Nephron progenitor cell (in vitro differentiated cells): ENCODE results near the gene CAPN12.

Experiments
- DNase-seq: peaks from one replicate; pipeline ENCODE4 v3.0.0; 2021
- H3K27ac Mint-ChIP-seq: 2 replicates; pipeline ENCODE4 v1.8.0; 2021; ENCODE audit warnings: mild to moderate bottlenecking, moderate library complexity, mixed read lengths
- H3K27me3 Mint-ChIP-seq: 2 replicates; pipeline ENCODE4 v1.8.0; 2021; ENCODE audit warnings: mild to moderate bottlenecking, low read depth, mixed read lengths; ENCODE audit not compliant: poor library complexity
- H3K36me3 Mint-ChIP-seq: 2 replicates; pipeline ENCODE4 v1.8.0; 2021; ENCODE audit warnings: low read depth, mixed read lengths
- H3K4me1 Mint-ChIP-seq: 2 replicates; pipeline ENCODE4 v1.8.0; 2021; ENCODE audit warnings: mixed read lengths
- H3K4me3 Mint-ChIP-seq: 2 replicates; pipeline ENCODE4 v1.8.0; 2021; ENCODE audit warnings: mild to moderate bottlenecking, moderate library complexity, mixed read lengths
- H3K9me3 Mint-ChIP-seq: 2 replicates; pipeline ENCODE4 v1.8.0; 2021; ENCODE audit warnings: mild to moderate bottlenecking, moderate library complexity, mixed read lengths
- TF ChIP-seq, protein P1 (sequence below): fragments of 200-600 bp; sonication (generic); IDR thresholded peaks from 2 replicates; pipeline ENCODE4 v1.5.0; 2021; ENCODE audit warnings: antibody characterized with exemption

CAPN12 gene

GRCh38 chr19:38742296-38742695 lies 2.0 kb downstream of the CAPN12 start:
- no peak overlapping the region for H3K27ac Mint-ChIP-seq
- H3K9me3 Mint-ChIP-seq: no peaks in the 10 kb centered on the region
- no peak for DNase-seq
- H3K27me3 Mint-ChIP-seq: peaks cover 26% of the 10 kb centered on the region
- H3K4me3 Mint-ChIP-seq: no peak overlapping the region
- H3K4me1 Mint-ChIP-seq: peaks cover 7% of the 10 kb centered on the region
- TF ChIP-seq, protein P1, sequence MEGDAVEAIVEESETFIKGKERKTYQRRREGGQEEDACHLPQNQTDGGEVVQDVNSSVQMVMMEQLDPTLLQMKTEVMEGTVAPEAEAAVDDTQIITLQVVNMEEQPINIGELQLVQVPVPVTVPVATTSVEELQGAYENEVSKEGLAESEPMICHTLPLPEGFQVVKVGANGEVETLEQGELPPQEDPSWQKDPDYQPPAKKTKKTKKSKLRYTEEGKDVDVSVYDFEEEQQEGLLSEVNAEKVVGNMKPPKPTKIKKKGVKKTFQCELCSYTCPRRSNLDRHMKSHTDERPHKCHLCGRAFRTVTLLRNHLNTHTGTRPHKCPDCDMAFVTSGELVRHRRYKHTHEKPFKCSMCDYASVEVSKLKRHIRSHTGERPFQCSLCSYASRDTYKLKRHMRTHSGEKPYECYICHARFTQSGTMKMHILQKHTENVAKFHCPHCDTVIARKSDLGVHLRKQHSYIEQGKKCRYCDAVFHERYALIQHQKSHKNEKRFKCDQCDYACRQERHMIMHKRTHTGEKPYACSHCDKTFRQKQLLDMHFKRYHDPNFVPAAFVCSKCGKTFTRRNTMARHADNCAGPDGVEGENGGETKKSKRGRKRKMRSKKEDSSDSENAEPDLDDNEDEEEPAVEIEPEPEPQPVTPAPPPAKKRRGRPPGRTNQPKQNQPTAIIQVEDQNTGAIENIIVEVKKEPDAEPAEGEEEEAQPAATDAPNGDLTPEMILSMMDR: no peak
- no peaks in the 10 kb centered on the region for H3K36me3 Mint-ChIP-seq

GRCh38 chr19:38741670-38742069 lies 2.6 kb downstream of the CAPN12 start:
- peaks cover 7% of the 10 kb centered on the region for H3K4me1 Mint-ChIP-seq
- TF ChIP-seq, protein P1: no peak
- H3K9me3 Mint-ChIP-seq: no peaks in the 10 kb centered on the region
- H3K27me3 Mint-ChIP-seq: peaks cover 31% of the 10 kb centered on the region
- no peak for DNase-seq
- peak overlapping the region; percentile 47 for H3K27ac Mint-ChIP-seq
- no peaks in the 10 kb centered on the region for H3K36me3 Mint-ChIP-seq
- no peak overlapping the region for H3K4me3 Mint-ChIP-seq

- H3K27me3 Mint-ChIP-seq: peaks cover 35% of the 10 kb centered on the region
- DNase-seq: no peak
- H3K27ac Mint-ChIP-seq: no peak overlapping the region
- H3K9me3 Mint-ChIP-seq: no peaks in the 10 kb centered on the region
- no peak overlapping the region for H3K4me3 Mint-ChIP-seq
- H3K36me3 Mint-ChIP-seq: no peaks in the 10 kb centered on the region
- H3K4me1 Mint-ChIP-seq: peaks cover 7% of the 10 kb centered on the region
- TF ChIP-seq, protein P1: no peak
Measured at GRCh38 chr19:38740932-38741331, 3.3 kb downstream of the CAPN12 start.

DNA sequence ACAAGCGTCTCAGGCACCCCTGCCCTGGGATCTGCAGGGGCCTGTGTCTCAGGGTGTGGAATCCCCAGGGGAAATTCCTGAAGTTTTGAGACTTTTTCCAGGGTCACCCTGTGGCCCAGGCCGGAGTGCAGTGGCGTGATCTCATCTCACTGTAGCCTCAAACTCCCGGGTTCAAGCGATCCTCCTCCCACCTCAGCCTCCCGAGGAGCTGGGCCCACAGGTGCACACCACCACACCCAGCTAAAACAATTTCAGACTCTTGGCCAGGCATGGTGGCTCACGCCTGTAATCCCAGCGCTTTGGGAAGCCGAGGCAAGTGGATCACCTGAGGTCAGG lies 4.0 kb downstream of the CAPN12 start:
- TF ChIP-seq, protein P1: no peak
- Mint-ChIP-seq H3K4me1 (peaks cover 8% of the 10 kb centered on the region), H3K36me3 (no peaks in the 10 kb centered on the region), H3K9me3 (no peaks in the 10 kb centered on the region), H3K27ac (no peak overlapping the region), H3K4me3 (no peak overlapping the region), H3K27me3 (peaks cover 35% of the 10 kb centered on the region)
- DNase-seq: no peak

GRCh38 chr19:38739440-38740256 lies 4.6 kb downstream of the CAPN12 start:
- H3K27me3 Mint-ChIP-seq: peaks cover 35% of the 10 kb centered on the region
- DNase-seq: no peak

More at GRCh38 chr19:38739440-38740256, 4.6 kb downstream of the CAPN12 start:
- H3K4me1 Mint-ChIP-seq: peaks cover 13% of the 10 kb centered on the region
- no peaks in the 10 kb centered on the region for H3K9me3 Mint-ChIP-seq
- no peak overlapping the region for H3K4me3 Mint-ChIP-seq
- H3K27ac Mint-ChIP-seq: no peak overlapping the region
- TF ChIP-seq, protein P1: no peak
- H3K36me3 Mint-ChIP-seq: no peaks in the 10 kb centered on the region
